HG02938 (cell line): Measurements from ENCODE around the gene STBD1.
"Not testable (repeated sequence)": the region's sequence is repeated elsewhere in the genome, so short reads cannot be mapped to it uniquely, and the experiment has no call there.

Source experiments
- ATAC-seq: cut with Tn5 transposase; IDR thresholded peaks from one replicate; pipeline ENCODE4 v1.9.1; 2021; ENCODE audit warnings: mild to moderate bottlenecking, moderate library complexity; ENCODE audit not compliant: unreplicated experiment

STBD1 gene

DNA sequence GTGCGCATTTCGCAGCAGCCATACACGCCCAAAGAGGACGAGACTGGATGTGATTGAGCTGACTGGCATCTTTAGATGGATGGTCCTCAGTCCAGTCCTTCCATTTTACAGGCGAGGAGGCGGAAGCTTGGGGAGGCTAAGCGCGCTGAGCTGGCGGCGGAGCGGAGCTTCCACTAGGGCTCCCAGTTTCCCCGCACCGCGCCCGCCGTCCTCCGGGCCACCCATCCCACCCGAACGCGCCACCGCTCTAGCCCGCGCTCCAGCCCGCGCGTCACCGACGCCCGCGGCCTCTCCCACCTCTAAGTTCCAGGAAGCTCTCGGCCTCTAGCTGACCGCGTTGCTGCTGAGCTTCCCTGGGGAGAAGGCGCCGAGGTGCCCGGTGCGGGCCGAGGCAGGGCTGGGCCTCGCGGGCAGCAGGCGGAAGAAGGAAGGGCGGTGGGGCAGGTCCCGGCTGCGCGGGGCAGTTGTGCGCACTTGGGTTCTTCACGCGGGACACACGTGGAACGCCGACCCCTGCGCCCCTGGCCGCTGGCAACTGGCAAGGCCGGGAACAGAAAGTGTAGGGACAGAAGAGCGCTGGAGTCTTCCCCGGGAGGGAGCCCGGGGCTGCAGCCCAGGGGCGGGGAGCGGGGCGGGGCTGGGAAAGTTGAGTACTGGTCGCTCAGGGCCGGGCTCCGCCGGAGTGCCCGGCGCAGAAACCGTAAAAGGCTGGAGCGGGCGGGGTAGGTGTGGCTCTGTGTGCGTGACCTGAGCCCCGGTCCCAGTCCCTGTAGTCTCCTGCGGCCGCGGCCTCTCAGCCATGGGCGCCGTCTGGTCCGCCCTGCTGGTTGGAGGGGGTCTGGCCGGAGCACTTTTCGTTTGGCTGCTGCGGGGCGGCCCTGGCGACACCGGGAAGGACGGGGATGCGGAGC, at the start of gene STBD1:
TSS of gene STBD1 (plus strand) at position 763 of the 911 bp plus-strand sequence. CDS start at position 800, 37 bp downstream.
- no peak for ATAC-seq

- ATAC-seq = no peak
These were observed 49.6 kb upstream of the STBD1 start for GRCh38 chr4:76256968-76257367.

- ATAC-seq = no peak
These were observed 48.7 kb upstream of the STBD1 start for GRCh38 chr4:76257824-76258223.

- no peak for ATAC-seq
These were observed 46.0 kb upstream of the STBD1 start for GRCh38 chr4:76260571-76260970.

DNA sequence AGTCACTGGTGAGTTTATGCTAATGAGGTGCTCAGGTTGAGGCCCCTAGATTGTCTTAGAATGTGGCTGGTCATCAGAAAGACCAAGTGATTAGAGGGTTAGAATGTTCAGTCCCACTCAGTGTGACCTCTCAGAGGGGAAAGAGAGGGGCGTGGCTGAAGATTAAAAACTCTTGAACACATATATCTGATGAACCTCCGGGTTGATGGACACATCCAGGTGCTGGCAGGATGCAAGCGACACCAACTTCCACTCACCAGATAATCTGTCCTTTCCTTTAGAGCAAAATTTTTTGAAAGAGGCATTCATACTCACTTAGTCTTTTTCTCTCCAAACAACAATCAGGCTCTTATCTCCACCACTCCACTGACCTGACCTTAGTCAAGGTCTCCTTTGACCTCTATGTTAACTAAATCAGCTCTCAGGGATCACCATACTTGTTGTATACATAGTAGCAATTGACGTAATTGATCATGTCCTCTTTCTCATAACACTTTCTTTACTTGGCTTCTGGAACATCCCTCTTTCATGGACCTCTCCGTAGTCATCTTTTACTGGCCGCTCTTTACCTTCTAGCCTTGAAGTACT, 40.8 kb upstream of the STBD1 start:
- no peak for ATAC-seq

GRCh38 chr4:76266627-76267026, 39.9 kb upstream of the STBD1 start:
- ATAC-seq = no peak

GRCh38 chr4:76267811-76268210, 38.7 kb upstream of the STBD1 start:
- ATAC-seq = no peak

DNA sequence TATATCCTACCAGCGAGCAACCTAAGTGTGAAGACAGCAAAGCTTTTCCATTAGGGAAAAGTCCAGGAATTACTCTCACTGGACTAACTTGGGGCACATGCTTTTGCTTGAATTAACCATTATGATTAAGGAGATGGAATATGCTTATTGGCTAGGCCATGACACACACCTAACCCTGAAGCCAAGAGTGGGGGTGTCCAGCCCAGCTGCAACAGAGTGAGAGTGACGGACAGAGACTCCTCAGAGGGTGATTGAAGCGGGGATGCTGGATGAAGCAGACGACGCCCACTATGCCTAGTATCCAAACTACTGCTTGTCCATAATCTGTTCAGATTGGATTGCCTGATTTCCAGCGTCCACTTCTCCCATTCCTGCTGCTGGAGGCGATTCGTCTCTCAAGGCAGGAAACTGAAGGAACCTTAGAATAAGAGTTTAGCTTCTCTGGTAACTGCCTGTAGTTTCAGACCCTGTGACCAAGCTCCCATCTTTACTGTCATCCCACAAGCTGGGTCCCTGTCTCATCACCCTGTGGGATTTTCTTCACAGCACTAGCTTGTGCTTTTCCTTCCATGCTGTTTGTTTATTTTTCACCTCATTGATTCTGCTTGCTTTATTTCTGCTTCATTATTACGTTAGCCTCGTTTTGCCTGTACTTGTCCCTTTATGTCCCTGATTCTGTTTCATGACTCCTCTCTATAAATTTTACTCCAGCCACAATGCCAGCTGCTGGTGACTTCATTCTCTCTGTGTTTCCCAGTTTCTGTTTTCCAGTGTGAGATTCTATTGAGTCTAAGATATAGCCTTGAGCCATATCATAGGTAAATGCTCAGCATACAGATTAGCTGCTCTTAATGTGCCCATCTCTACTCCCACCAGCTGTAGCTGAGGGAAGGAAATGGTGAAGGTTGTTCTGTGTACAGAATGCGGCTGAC, 36.0 kb upstream of the STBD1 start:
- ATAC-seq = no peak

DNA sequence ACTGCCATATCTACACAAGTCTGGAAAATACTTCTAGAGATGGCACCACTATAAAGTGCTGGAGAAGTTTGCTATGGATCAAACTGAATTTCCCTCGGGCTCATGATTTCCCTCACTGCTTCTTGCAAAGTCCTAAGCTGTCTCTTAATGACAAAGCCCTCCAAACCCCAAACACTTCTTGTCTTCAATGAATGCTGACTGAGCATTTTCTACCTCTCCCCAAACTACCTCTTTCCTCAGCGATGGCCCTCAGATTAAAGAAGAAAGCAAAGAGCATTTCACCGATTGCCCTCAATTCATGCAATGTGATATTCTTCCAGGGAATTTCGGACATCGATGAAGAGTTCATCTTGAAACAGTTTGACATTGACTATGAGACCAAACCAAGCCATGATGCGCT, 35.3 kb upstream of the STBD1 start:
- no peak for ATAC-seq

- no peak for ATAC-seq
These were observed 34.5 kb upstream of the STBD1 start for GRCh38 chr4:76272073-76272472.

- ATAC-seq = no peak
These were observed 34.0 kb upstream of the STBD1 start for GRCh38 chr4:76272582-76272981.

- ATAC-seq = no peak
These were observed 33.5 kb upstream of the STBD1 start for GRCh38 chr4:76272999-76273398.

DNA sequence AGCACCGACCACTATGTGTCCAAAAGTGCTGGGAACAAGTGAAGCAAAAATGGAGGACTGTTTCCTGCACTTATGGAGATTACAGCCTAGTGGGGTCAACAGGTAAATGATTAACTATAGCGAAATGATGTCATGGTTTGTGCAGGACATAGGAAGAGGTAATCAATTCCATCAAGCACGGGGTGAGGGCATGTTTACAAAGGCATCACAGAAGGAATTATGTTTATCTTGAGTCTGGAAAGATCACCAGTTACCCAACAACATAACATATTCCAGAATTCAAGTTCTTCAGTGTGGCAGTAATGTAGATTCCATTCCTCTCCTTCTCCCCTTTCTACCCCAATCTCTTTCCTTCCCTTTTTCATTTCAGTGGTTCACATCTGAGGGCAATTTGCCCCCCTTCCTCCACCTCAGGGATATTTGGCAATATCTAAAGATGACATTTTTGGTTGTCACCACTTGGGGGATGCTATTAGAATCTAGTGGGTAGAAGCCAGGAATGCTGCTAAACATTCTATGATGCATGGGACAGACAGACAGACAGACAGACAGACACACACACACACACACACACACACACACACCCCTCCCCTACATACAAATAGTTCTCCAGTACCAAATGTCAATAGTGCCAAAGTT, 30.9 kb upstream of the STBD1 start:
- no peak for ATAC-seq

- no peak for ATAC-seq
These were observed 29.7 kb upstream of the STBD1 start for GRCh38 chr4:76276813-76277212.

DNA sequence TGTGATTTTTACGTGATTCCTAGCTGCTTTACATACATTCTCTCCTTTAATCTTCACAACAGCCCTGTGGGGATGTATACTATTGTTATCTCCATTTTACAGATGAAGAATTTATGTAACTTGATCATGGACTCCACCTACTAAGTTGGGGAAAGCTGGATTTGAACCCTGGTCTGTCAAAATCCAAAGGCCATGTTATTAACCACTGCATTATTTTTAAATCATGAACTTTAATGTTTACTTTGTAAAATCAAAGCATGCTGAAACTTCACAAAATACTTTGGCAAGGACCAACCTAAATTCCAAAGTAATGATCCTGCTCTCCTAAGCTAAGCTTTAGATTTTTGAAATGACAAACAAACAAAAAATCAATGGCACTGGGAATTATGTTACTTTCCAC, 28.9 kb upstream of the STBD1 start:
- ATAC-seq = no peak

DNA sequence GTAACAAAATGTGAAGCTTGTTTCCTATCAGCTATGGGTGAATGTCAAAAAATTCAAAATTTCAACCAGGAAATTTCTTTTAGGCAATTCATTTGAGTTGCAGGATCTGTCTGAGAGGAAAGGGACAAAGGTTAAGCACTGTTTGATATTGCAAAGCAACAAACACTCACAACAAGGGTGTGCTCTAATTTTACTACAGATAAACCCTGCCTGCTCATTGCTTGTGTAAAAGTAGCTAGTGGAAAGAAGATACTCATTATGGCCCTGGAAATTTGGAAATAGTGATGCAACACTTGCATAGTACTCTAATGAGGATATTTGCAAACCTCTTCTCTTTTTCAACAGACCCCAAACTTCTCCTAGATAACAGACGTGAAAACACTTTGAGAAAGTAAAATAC, 27.9 kb upstream of the STBD1 start:
- ATAC-seq = no peak

DNA sequence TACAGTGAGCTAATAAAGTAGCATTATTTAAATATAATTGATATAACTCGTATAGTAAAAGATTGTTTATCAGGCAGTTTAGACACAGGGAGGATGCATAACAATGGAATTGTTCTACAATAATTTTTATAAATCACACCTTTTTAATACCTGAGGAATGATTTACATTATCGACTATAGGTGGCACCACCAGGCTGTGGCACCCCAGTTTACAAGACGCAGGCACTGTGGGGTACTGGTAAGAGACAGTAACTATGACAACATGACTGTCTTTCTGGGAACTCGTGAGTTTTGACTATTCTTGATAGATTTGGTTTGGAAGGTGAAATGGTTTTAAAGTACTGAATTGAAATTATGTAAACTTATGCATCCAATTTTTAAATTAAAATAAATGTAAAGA, 27.1 kb upstream of the STBD1 start:
- ATAC-seq = no peak

DNA sequence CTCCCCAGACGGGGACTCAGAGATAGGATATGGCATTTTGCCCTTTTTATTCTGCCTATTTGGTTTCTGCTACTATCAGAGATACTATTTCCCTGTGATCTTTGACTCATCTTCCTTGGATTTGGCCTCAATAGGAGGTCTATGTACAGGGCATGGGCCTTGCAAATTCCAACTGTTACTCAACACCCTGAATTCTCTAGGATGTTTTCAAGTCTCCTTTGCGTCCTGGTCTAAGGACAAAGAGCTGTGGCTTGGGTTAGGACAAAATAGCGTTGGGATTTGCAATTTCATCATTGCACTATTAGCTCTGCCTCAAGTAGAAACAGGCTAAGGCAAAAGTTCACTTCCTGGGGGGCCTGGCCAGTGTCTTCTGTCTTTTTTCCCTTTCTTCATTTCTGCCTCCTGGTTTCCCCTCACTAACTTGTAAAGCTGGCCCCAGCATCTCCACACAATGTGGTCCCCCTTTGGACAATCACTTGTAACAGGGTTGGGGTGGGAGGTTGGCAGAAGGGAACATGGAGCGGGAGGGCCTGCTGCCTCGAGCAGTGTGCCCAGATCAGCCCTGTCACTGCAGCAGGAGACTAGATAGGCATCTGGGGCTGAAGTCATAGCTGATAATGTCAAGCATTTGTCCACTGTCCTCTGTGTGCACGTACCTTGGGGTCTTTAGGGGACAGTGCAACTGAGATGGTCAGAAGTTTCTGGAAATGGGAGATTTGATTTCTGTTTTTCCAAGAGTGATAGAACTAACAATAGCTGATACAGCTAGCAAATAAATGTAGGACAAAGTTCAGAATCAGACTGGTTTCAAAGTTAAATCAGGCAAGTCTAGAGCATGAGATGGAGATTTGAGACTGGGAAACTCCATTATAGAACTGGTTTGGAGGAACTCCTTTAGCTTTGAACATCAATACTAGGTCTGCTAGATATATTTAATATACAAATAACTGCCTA, 25.8 kb upstream of the STBD1 start:
- no peak for ATAC-seq

- ATAC-seq = not testable (repeated sequence)
These were observed 24.9 kb upstream of the STBD1 start for GRCh38 chr4:76281594-76281993.
